ENCODE measurements around the gene PRR7. TPM values are rescaled to one million over a fixed set of nuclear protein-coding genes. Genes with fewer than 3 reads are reported as not detected.

The PRR7 gene
- total RNA-seq, 2 experiments from 2014 or later, result 7.4 to 8.2 TPM

- H3K27me3 Mint-ChIP-seq (ENCODE audit: low read depth), result no peaks in the 10 kb centered on the region
- CTCF ChIA-PET, result interaction anchor here (5.9 to 8.6 kb wide), 3 partner anchors 9 to 37 kb away, joined by 37 to 131 read pairs (median 53); no protein-coding TSS in a partner anchor
- DNase-seq, result no peak
- intact Hi-C loops (cut with micrococcal nuclease), result no loop called here
- peak overlapping the region; percentile 59 for H3K27ac Mint-ChIP-seq
- H3K9me3 Mint-ChIP-seq, result no peaks in the 10 kb centered on the region
- H3K4me1 Mint-ChIP-seq (ENCODE audit: low read depth), result peaks cover 61% of the 10 kb centered on the region
- H3K36me3 Mint-ChIP-seq (ENCODE audit: low read depth), result peaks cover 32% of the 10 kb centered on the region
- no peak overlapping the region for H3K4me3 Mint-ChIP-seq
Measured at GRCh38 chr5:177442066-177442826, 4.4 kb upstream of the PRR7 start.

GRCh38 chr5:177443144-177443983 lies 3.2 kb upstream of the PRR7 start:
- CTCF ChIA-PET, result interaction anchor here (0.6 to 8.6 kb wide), 6 partner anchors 10 to 53 kb away, joined by 4 to 131 read pairs (median 41); no protein-coding TSS in a partner anchor

GRCh38 chr5:177444106-177445051 lies 2.2 kb upstream of the PRR7 start:
- intact Hi-C loops (cut with micrococcal nuclease), result loop anchor here (1.0 to 2.0 kb wide), 3 partner anchors 10 to 40 kb away; no protein-coding TSS in a partner anchor
- Mint-ChIP-seq H3K4me1 (ENCODE audit: low read depth) (peaks cover 60% of the 10 kb centered on the region), H3K4me3 (peak overlapping the region; percentile 25), H3K9me3 (no peaks in the 10 kb centered on the region), H3K27me3 (ENCODE audit: low read depth) (no peaks in the 10 kb centered on the region), H3K27ac (peak overlapping the region; percentile 92), H3K36me3 (ENCODE audit: low read depth) (peaks cover 14% of the 10 kb centered on the region)
- CTCF ChIA-PET, result interaction anchor here (1.3 to 8.6 kb wide), 6 partner anchors 11 to 134 kb away, joined by 4 to 131 read pairs (median 41); no protein-coding TSS in a partner anchor
- peak; percentile 56 for DNase-seq

More at GRCh38 chr5:177443144-177443983, 3.2 kb upstream of the PRR7 start:
- intact Hi-C loops (cut with micrococcal nuclease), result no loop called here
- H3K4me1 Mint-ChIP-seq (ENCODE audit: low read depth), result peaks cover 62% of the 10 kb centered on the region
- H3K9me3 Mint-ChIP-seq, result no peaks in the 10 kb centered on the region
- H3K4me3 Mint-ChIP-seq, result no peak overlapping the region
- no peaks in the 10 kb centered on the region for H3K27me3 Mint-ChIP-seq (ENCODE audit: low read depth)
- peaks cover 20% of the 10 kb centered on the region for H3K36me3 Mint-ChIP-seq (ENCODE audit: low read depth)
- no peak for DNase-seq
- peak overlapping the region; percentile 92 for H3K27ac Mint-ChIP-seq

DNA sequence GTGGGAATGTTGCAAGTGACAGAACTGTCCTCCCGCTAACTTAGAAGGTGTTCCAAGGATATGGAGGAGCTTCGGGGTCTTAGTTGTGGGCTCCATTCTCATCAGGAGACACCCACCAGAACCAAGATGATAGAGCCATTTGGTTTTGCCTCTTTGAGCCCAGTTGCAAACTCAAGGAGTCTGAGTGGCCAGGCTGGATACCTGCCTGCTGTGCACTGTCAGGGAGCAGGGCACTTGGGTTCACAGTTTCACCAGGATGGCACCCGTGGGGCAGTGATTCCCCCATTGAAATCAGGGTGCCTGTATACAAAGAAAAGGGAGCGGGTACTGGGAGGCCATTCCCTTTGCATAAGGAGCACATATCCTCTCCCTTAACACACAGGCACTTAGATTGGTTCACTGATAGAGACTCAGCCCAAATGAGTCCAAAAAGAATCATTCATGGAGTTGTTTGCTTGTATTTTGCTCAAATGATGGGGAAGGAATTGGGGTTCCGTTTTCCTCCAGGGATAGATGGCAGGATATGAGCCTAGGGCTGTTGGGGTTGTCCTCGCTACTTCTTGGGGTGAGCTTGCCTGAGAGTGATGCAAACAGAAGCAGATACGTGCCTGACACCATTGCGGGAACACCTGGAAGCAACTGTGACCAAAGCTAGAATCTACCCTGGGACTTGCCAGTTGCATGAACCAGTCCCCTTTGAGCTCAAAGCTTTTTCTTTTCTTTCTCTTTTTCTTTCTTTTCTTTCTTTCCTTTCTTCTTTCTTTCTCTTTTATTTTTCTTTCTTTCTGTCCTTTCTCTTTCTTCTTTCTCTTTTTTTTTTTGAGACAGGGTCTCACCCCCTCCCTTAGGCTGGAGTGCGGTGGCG lies 1.3 kb upstream of the PRR7 start:
- Mint-ChIP-seq H3K36me3 (ENCODE audit: low read depth) (peaks cover 5% of the 10 kb centered on the region), H3K4me3 (peak overlapping the region; percentile 77), H3K27me3 (ENCODE audit: low read depth) (no peaks in the 10 kb centered on the region), H3K9me3 (no peaks in the 10 kb centered on the region), H3K27ac (peak overlapping the region; percentile 92), H3K4me1 (ENCODE audit: low read depth) (peaks cover 51% of the 10 kb centered on the region)
- CTCF ChIA-PET, result interaction anchor here (0.7 to 8.6 kb wide), 10 partner anchors 9 to 135 kb away, joined by 3 to 131 read pairs (median 7); no protein-coding TSS in a partner anchor
- intact Hi-C loops (cut with micrococcal nuclease), result loop anchor here (1.0 to 2.0 kb wide), 3 partner anchors 9 to 40 kb away; no protein-coding TSS in a partner anchor
- DNase-seq, result peak; percentile 70

DNA sequence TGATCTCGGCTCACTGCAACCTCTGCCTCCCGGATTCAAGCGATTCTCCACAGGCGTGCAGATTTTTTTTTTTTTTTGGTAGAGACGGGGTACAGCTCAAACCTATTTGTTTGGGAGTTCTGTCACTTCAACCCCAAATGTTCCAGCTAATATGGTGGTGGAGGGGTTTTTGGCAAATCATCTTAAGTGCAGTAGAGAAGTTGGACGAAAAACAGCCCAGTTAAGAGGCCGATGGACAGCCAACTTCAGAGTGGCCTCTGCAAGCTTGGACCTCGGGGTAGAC lies 756 bp upstream of the PRR7 start:
- Mint-ChIP-seq H3K4me1 (ENCODE audit: low read depth) (peaks cover 48% of the 10 kb centered on the region), H3K4me3 (peak overlapping the region; percentile 77)
- intact Hi-C loops (cut with micrococcal nuclease), result loop anchor here (1.0 to 2.0 kb wide), 3 partner anchors 8 to 41 kb away; no protein-coding TSS in a partner anchor

GRCh38 chr5:177447066-177447610 lies 524 bp downstream of the PRR7 start:
- no peaks in the 10 kb centered on the region for H3K27me3 Mint-ChIP-seq (ENCODE audit: low read depth)
- H3K4me1 Mint-ChIP-seq (ENCODE audit: low read depth), result peaks cover 45% of the 10 kb centered on the region
- CTCF ChIA-PET, result interaction anchor here (1.4 to 8.6 kb wide), 7 partner anchors 8 to 137 kb away, joined by 4 to 131 read pairs (median 37); no protein-coding TSS in a partner anchor
- H3K27ac Mint-ChIP-seq, result no peak overlapping the region
- intact Hi-C loops (cut with micrococcal nuclease), result no loop called here
- DNase-seq, result peak; percentile 72
- H3K36me3 Mint-ChIP-seq (ENCODE audit: low read depth), result no peaks in the 10 kb centered on the region
- no peaks in the 10 kb centered on the region for H3K9me3 Mint-ChIP-seq
- H3K4me3 Mint-ChIP-seq, result peak overlapping the region; percentile 56

More for the DNA sequence above, 756 bp upstream of the PRR7 start:
- CTCF ChIA-PET, result interaction anchor here (0.7 to 8.6 kb wide), 10 partner anchors 9 to 136 kb away, joined by 3 to 131 read pairs (median 7); no protein-coding TSS in a partner anchor
- no peaks in the 10 kb centered on the region for H3K9me3 Mint-ChIP-seq
- no peak for DNase-seq
- peaks cover 2% of the 10 kb centered on the region for H3K36me3 Mint-ChIP-seq (ENCODE audit: low read depth)
- no peaks in the 10 kb centered on the region for H3K27me3 Mint-ChIP-seq (ENCODE audit: low read depth)
- peak overlapping the region; percentile 92 for H3K27ac Mint-ChIP-seq

GRCh38 chr5:177447611-177448243 lies 1.1 kb downstream of the PRR7 start:
- Mint-ChIP-seq H3K4me3 (peak overlapping the region; percentile 56), H3K36me3 (ENCODE audit: low read depth) (no peaks in the 10 kb centered on the region), H3K4me1 (ENCODE audit: low read depth) (peaks cover 46% of the 10 kb centered on the region), H3K27me3 (ENCODE audit: low read depth) (no peaks in the 10 kb centered on the region), H3K27ac (peak overlapping the region; percentile 42), H3K9me3 (no peaks in the 10 kb centered on the region)
- DNase-seq, result no peak
- intact Hi-C loops (cut with micrococcal nuclease), result no loop called here
- CTCF ChIA-PET, result interaction anchor here (1.4 to 8.6 kb wide), 7 partner anchors 7 to 138 kb away, joined by 4 to 131 read pairs (median 37); no protein-coding TSS in a partner anchor

- intact Hi-C loops (cut with micrococcal nuclease), result no loop called here
- peak overlapping the region; percentile 56 for H3K4me3 Mint-ChIP-seq
- CTCF ChIA-PET, result interaction anchor here (1.3 to 8.6 kb wide), 7 partner anchors 7 to 139 kb away, joined by 3 to 131 read pairs (median 9); no protein-coding TSS in a partner anchor
- no peaks in the 10 kb centered on the region for H3K27me3 Mint-ChIP-seq (ENCODE audit: low read depth)
- peak overlapping the region; percentile 42 for H3K27ac Mint-ChIP-seq
- peaks cover 48% of the 10 kb centered on the region for H3K4me1 Mint-ChIP-seq (ENCODE audit: low read depth)
- no peaks in the 10 kb centered on the region for H3K36me3 Mint-ChIP-seq (ENCODE audit: low read depth)
- no peaks in the 10 kb centered on the region for H3K9me3 Mint-ChIP-seq
- no peak for DNase-seq
Measured at GRCh38 chr5:177448244-177448950, 1.8 kb downstream of the PRR7 start.

DNA sequence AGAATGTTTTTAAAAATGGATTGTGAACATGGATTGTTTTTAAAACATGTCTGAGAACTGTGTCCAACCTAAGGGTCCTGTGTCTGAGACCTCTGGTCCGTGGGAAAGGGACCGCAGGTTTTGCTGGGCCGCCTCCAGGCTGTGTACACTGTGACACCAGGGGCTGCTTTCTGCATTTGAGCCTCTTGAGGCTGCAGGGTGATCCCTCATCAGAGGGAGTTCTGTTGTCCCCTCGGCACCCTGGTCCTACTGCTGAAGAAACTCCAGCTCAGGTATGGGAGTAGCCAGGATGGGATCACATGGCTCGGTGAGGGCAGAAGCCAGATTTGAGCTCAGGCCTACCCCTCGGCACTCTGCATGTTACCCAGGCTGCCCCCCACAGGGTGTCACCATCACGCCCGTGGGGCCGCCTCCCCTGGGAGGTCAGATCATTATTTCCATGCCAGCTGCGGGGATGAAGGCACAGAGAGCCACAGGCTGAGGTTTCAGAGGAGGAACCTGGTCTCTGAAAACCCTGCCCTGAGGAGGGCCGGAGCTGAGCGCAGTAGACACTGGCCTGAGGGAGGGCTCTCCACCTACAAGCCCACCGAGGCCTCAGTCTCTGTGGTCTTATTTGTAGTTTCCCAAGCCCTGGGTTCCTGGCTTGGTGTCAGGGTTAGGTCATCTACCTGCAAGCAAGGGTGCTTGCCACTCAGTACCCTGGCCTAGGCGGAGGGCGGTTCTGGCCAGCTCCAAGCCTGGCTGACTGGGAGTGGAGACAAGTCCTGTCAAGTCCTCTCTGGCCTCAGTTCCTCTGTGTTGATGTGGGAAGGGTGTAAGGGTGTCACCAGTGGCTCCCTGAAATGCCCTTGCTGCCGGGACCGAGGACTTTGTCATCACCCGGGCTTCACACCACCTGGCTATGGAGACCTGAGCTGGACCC lies 2.8 kb downstream of the PRR7 start:
- Mint-ChIP-seq H3K27me3 (ENCODE audit: low read depth) (no peaks in the 10 kb centered on the region), H3K9me3 (no peaks in the 10 kb centered on the region), H3K4me1 (ENCODE audit: low read depth) (peaks cover 46% of the 10 kb centered on the region), H3K4me3 (no peak overlapping the region), H3K27ac (no peak overlapping the region), H3K36me3 (ENCODE audit: low read depth) (no peaks in the 10 kb centered on the region)
- intact Hi-C loops (cut with micrococcal nuclease), result no loop called here
- CTCF ChIA-PET, result interaction anchor here (1.0 to 8.6 kb wide), 7 partner anchors 24 to 59 kb away, joined by 3 to 131 read pairs (median 5); no protein-coding TSS in a partner anchor
- no peak for DNase-seq

Measured in activated naive CD4-positive, alpha-beta T cell treated with anti-CD3 and anti-CD28 coated beads for 36 hours (primary cell).